ENCODE measurements around the gene DNA2.

Gene DNA2

DNA sequence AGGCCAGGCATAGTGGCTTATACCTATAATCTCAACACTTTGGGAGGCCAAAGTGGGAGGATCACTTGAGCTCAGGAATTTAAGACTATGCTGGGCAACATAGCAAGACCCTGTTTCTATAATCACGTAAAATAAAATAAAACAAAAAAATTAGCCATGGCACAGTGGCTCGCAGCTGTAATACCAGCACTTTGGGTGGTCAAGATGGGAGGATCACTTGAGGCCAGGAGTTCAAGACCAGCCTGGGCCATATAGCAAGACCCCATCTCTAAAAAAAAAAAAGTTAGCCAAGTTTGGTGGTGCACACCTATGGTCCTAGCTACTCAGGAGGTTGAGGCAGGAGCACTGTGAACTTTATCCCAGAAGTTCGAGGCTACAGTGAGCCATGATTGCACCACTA lies 30.9 kb downstream of the DNA2 start:
- DNase-seq: no peak

- no peak for DNase-seq
Observed at GRCh38 chr10:68435803-68436202, 36.0 kb downstream of the DNA2 start.

GRCh38 chr10:68434657-68435056 lies 37.1 kb downstream of the DNA2 start:
- DNase-seq: no peak

GRCh38 chr10:68428396-68429104 lies 43.2 kb downstream of the DNA2 start:
- DNase-seq: no peak

DNA sequence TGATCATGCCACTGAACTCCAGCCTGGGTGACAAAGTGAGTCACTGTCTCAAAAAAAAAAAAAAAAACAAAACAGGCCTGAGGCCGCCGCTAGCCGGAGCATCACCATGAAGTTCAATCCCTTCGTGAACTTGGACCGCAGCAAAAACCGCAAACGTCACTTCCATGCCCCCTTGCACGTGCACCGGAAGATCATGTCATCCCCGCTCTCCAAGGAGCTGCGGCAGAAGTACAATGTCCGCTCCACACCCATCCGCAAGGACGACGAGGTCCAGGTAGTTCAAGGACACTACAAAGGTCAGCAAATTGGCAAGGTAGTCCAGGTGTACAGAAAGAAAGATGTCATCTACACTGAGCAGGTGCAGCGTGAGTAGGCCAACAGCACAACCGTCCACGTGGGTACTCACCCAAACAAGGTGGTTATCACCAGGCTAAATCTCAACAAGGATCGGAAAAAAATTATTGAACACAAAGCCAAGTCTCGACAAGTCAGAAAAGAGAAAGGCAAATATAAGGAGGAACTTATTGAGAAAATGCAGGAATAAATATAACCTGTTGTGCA lies 47.2 kb downstream of the DNA2 start:
- DNase-seq: no peak

- no peak for DNase-seq
Observed at GRCh38 chr10:68423522-68423921, 48.3 kb downstream of the DNA2 start.

DNA sequence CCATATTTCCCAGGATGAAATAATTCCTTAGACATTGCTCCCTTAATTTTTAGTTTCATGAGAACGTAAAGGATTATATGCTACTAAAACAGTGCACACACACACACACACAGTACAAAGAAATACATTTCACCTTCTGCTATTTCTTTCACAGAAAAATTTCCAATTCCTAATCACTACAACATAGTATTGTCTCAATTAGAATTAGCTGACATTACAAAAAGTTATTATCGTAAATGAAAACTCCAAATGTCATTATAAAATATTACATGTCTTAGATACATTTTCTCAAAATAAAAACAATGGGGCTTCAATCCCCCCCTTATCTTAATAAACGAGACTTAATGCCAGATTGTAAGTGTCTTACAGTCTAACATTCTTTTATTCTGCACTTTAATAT lies 52.4 kb downstream of the DNA2 start:
- no peak for DNase-seq

DNA sequence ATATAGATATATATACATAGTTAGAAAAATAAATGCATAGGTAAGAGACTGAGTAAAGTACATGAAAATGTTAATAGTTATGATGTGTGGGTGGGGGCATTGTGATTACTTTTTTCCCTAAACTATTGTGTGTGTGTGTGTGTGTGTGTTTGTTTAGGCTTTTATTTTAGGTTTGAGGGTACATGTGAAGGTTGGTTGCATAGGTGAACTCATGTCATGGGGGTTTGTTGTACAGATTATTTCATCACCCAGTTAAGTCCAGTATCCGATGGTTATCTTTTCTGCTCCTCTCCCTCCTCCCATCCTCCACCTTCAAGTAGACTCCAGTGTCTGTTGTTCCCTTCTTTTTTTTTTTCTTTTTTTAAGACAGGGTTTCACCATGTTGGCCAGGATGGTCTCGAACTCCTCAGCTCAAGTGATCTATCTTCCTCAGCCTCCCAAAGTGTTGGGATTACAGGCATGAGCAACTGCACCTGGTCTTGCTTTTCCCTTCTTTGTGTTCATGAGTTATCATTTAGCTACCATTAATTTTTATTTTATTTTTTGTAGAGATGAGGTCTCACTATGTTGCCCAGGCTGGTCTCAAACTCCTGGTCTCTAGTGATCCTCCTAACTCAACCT lies 62.8 kb downstream of the DNA2 start:
- no peak for DNase-seq

DNA sequence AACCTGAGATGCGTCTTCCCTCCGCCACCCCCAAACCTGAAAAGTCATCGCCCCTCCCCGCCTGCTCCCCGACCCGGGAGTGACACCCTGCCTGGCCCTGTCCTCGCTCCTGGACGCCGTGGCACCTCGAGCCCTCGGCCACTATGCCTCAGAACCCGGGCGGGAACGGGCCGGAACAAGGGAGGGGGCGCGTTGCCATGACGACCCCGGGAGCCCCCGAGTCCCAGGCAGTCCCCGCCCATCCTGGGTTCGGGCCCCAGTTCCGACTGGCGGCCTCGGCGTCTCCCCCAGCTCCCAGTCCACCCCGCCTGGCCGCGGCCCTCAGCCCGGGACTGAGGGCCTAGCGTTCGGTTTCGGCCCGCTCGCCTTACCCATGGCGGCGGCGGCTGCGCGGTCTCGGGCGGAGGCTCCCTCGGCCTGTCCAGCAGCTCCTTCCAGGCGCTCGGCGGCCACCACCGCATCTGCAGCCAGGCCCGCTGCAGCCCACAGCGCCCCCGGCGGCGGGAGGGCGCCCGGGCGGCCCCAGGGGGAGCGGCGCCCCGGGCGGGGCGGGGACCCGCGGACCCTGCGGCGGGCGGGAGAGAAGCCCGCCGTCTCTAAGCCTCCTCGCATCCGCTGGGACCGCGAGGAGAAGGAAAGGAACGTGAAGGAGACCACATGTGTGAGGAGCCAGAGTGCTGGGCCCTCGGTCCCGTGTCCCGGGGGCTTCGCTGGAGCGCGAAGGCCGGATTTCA lies 64.8 kb downstream of the DNA2 start, which contains the start of gene RUFY2:
TSS of gene RUFY2 (minus strand) at position 463 of the 734 bp plus-strand sequence. CDS start at position 375, 88 bp downstream.
- peak; percentile 37 for DNase-seq

GRCh38 chr10:68406111-68406814 lies 65.5 kb downstream of the DNA2 start:
- peak; percentile 43 for DNase-seq

DNA sequence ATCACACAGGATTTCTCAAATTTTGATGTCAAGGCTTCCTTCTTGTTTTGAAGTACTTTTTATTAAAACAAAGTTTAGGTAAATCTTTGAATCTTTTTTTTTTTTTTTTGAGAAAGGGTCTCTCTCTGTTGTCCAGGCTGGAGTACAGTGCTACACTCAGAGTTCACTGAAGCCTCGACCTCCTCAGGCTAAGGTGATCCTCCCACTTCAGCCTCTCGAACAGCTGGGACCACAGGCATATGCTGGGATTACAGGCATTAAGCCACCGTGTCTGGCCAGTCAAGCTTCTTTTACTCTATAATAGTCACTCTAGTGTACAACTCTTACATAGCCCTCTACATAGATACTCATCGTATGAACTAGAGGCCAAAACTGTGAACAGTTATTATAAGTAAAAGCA lies 68.1 kb downstream of the DNA2 start:
- no peak for DNase-seq

- DNase-seq: no peak
Observed at GRCh38 chr10:68402276-68402675, 69.5 kb downstream of the DNA2 start.

DNA sequence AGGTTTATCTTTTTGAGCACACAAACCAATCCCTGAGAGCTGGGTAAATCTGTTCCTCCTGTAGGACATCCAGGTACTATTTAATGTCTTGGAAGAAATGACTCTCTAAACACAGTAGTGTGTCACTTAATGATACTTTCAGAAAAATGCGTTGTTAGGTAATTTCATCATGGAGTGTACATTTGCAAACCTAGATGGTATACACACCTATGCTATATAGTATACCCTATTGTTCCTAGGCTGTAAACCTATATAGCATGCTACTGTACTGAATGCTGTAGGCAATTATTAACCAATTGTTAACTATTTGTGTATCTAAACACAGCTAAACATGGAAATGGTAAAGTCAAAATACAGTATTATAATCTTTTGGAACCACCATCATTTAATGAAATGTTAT lies 74.8 kb downstream of the DNA2 start:
- no peak for DNase-seq

- DNase-seq: no peak
Observed at GRCh38 chr10:68385740-68386139, 86.0 kb downstream of the DNA2 start.

DNA sequence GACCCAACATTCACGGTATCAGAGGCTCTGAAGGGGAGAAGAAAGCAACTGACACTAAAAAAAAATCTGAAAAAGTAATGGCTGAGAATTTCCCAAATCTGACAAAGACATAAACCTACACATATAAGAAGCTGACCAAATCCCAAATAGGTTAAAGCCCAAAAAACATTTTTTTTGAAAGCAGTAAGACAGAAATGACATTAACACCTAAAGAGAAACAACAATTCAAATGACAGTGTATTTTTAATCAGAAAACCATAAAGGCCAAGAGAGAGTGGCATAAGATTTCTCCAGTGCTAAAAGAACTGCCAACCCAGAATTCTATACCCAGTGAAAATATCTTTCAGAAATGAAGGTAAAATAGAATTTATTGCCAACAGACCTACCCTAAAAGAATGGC lies 100.2 kb downstream of the DNA2 start:
- no peak for DNase-seq

DNA sequence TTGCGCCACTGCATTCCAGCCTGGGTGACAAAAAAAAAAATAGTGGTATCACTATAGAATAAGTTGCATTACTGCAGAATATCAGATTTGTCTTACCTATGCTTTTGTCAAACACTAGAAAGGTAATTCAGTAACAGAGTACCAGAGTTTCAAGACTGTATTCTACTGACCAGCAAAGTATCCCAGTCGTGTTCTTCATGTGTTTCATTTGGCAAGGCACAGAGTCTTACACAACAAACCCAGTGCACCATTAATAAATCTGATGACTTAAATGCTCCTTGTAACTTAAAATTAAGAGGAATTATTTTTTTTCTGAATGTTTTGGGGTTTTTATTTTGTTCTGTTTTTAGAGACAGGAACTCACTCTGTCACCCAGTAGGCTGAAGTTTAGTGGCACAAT lies 104.7 kb downstream of the DNA2 start:
- DNase-seq: no peak

GRCh38 chr10:68366600-68366999 lies 105.2 kb downstream of the DNA2 start:
- no peak for DNase-seq

GRCh38 chr10:68365611-68366010 lies 106.2 kb downstream of the DNA2 start:
- no peak for DNase-seq

DNA sequence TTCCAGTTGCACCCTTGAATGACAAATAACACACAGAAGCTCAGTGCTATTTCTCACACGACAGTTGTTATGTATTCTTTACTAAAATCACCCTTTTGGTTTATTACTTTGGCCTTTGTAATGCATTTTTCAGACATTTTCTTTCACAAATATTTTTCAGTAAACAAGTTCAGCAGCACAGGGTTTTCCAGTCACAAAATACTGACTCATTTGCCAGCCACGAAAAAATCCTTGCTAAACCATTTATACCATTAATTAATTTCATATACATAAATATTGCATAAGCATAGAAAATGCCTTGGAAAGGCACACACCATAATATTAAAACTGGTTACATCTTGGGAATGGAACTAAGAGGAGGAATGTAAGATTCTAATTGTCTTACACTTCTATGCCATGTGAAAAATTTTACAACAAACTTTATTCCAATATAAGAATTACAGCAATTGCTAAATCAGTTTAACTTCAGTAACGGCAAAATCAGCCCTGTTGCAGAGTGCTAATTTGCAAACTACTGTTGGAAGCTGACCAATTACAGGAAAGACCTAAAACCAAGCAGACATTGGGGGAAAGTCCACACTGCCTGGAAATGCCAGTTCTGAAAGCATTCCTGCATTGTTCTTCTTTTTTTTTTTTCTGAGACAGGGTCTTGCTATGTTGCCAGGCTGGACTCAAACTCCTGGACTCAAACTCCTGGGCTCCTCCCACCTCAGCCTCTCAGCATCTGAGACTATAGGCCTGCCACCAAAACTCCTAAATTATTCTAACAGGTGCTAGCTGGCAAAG lies 107.5 kb downstream of the DNA2 start:
- DNase-seq: no peak
